Mucosa of descending colon (tissue), 3 donors: Measurements from ENCODE around the gene ZNF236. TPM values are rescaled to one million over a fixed set of nuclear protein-coding genes. Genes with fewer than 3 reads are reported as not detected.

Experiments used
- ATAC-seq: fragments of 200-7000 bp; cut with Tn5 transposase; one replicate; pipeline ENCODE4 v1.9.1; 2020; ENCODE audit warnings: mild to moderate bottlenecking, moderate library complexity
- DNase-seq, 3 donors: peaks; one replicate each; pipeline ENCODE4 v3.0.0-alpha.2; 2020
- H3K36me3 ChIP-seq: fragments of 200-600 bp; one replicate; pipeline ENCODE4 v1.8.0; 2021; ENCODE audit warnings: low read depth, mild to moderate bottlenecking
- H3K4me1 ChIP-seq: fragments of 200-600 bp; one replicate; pipeline ENCODE4 v1.8.0; 2021; ENCODE audit warnings: low read depth, mild to moderate bottlenecking
- H3K4me3 ChIP-seq: fragments of 200-600 bp; one replicate; pipeline ENCODE4 v1.8.0; 2021; ENCODE audit warnings: mild to moderate bottlenecking
- H3K9me3 ChIP-seq: fragments of 200-600 bp; one replicate; pipeline ENCODE4 v1.8.0; 2021; ENCODE audit warnings: mild to moderate bottlenecking
- CTCF ChIP-seq: fragments of 200-600 bp; IDR thresholded peaks from one replicate; pipeline ENCODE4 v1.8.0; 2022; ENCODE audit warnings: antibody characterized with exemption, mild to moderate bottlenecking
- intact Hi-C, 2 donors: fragments of 100-400 bp; cut with DNase I in 1 of 2; cut with micrococcal nuclease in 1 of 2; formaldehyde crosslinking; loops; one replicate each; pipeline versions ENCODE4 v1.11.0 to v1.11.1; 2022; cut with DNase I, micrococcal nuclease
- total RNA-seq, 3 donors: library from RNA; stranded (reverse); fragmentation: NEBNext Ultra II Directional in 2 of 3; extraction: Animal tissue kit (Norgen Biotek cat#: 25700) in 2 of 3; gene quantifications; one replicate each; pipeline versions ENCODE4 v1.2.1 to v1.2.4, GENCODE V29; 2021 to 2023
- donor health status: DM: no; HTN: no; CAD: no; lungs with moderate emphysema.
- donor health status: DM: no; HTN: no; CAD: no.
- donor health status: DM: no; HTN: yes; CAD: no.

ZNF236 gene
- total RNA-seq, 3 donors from 2014 or later, result 14.8 to 27.9 (median 15.5) TPM

GRCh38 chr18:76860411-76860810 is 38.1 kb downstream of the ZNF236 start:
- TF ChIP-seq CTCF, result no peak
- H3K4me3 ChIP-seq, result no peak overlapping the region
- intact Hi-C loops, result no loop called here
- no peaks in the 10 kb centered on the region for H3K4me1 ChIP-seq
- DNase-seq (no peak), ATAC-seq (no peak)
- H3K36me3 ChIP-seq, result no peaks in the 10 kb centered on the region
- no peaks in the 10 kb centered on the region for H3K9me3 ChIP-seq

GRCh38 chr18:76866666-76867065 is 44.3 kb downstream of the ZNF236 start:
- no peak for TF ChIP-seq CTCF
- DNase-seq (no peak), ATAC-seq (no peak)

GRCh38 chr18:76873311-76873710 is 51.0 kb downstream of the ZNF236 start:
- no peak for DNase-seq
- no peak overlapping the region for H3K4me3 ChIP-seq
- H3K4me1 ChIP-seq, result no peaks in the 10 kb centered on the region

More at GRCh38 chr18:76866666-76867065, 44.3 kb downstream of the ZNF236 start:
- H3K9me3 ChIP-seq, result no peaks in the 10 kb centered on the region
- no peaks in the 10 kb centered on the region for H3K36me3 ChIP-seq
- no peaks in the 10 kb centered on the region for H3K4me1 ChIP-seq
- H3K4me3 ChIP-seq, result no peak overlapping the region
- intact Hi-C loops, result no loop called here

GRCh38 chr18:76873713-76874112 is 51.4 kb downstream of the ZNF236 start:
- intact Hi-C loops, result no loop called here
- no peak for TF ChIP-seq CTCF
- Histone ChIP-seq H3K36me3 (no peaks in the 10 kb centered on the region), H3K4me1 (no peaks in the 10 kb centered on the region), H3K4me3 (no peak overlapping the region), H3K9me3 (no peaks in the 10 kb centered on the region)
- ATAC-seq (no peak), DNase-seq (no peak)

More at GRCh38 chr18:76873311-76873710, 51.0 kb downstream of the ZNF236 start:
- Histone ChIP-seq H3K9me3 (no peaks in the 10 kb centered on the region), H3K36me3 (no peaks in the 10 kb centered on the region)
- no peak for ATAC-seq
- intact Hi-C loops, result no loop called here
- TF ChIP-seq CTCF, result no peak

GRCh38 chr18:76874642-76875389 is 52.5 kb downstream of the ZNF236 start:
- intact Hi-C loops, result no loop called here
- Histone ChIP-seq H3K36me3 (no peaks in the 10 kb centered on the region), H3K4me1 (no peaks in the 10 kb centered on the region), H3K4me3 (no peak overlapping the region), H3K9me3 (no peaks in the 10 kb centered on the region)
- DNase-seq (no peak), ATAC-seq (peak; percentile 49)
- TF ChIP-seq CTCF, result no peak
